ENCODE results near the gene PRSS22. TPM values are rescaled to one million over a fixed set of nuclear protein-coding genes. Genes with fewer than 3 reads are reported as not detected.

The PRSS22 gene
- polyA plus RNA-seq, 1 experiment, result 0.11 TPM

DNA sequence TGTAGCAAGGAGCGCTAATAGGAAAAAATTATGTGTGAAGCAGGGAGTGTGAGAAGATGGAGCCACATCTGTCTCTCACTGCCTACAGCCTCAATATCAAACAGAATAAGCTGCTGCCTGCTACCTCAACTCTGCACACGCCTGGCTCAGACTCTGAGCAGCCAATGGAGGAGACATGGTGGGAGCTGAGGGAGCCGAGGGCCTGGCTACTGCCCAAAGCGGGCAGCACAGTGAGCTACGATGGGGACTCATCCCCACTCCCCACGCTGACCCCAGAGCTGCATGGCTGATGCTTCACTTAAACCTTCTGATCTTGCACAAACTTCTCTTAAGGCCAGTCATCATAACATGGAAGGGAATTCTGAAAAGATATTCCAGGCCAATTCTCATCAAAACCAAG lies 14.0 kb upstream of the PRSS22 start:
- TF ChIP-seq, protein P1, sequence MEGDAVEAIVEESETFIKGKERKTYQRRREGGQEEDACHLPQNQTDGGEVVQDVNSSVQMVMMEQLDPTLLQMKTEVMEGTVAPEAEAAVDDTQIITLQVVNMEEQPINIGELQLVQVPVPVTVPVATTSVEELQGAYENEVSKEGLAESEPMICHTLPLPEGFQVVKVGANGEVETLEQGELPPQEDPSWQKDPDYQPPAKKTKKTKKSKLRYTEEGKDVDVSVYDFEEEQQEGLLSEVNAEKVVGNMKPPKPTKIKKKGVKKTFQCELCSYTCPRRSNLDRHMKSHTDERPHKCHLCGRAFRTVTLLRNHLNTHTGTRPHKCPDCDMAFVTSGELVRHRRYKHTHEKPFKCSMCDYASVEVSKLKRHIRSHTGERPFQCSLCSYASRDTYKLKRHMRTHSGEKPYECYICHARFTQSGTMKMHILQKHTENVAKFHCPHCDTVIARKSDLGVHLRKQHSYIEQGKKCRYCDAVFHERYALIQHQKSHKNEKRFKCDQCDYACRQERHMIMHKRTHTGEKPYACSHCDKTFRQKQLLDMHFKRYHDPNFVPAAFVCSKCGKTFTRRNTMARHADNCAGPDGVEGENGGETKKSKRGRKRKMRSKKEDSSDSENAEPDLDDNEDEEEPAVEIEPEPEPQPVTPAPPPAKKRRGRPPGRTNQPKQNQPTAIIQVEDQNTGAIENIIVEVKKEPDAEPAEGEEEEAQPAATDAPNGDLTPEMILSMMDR (IDR thresholded peaks at IDR 0.05; ENCODE audit: low read depth, low read length), result no peak
- ChIA-PET CTCF (interaction anchor here (1.1 to 4.2 kb wide), 3 partner anchors 33 to 55 kb away, joined by 3 to 35 read pairs (median 15); no protein-coding TSS in a partner anchor), POLR2A (interaction anchor here (0.7 to 1.2 kb wide), 2 partner anchors 34 to 46 kb away, joined by 3 read pairs; no protein-coding TSS in a partner anchor)
- DNase-seq (ENCODE audit: low read depth, low spot score), result no peak
- Histone ChIP-seq H3K27ac (ENCODE audit: low read depth, low read length) (no peak overlapping the region), H3K27me3 (ENCODE audit: control insufficient read depth, insufficient read depth, low read length) (no peaks in the 10 kb centered on the region), H3K4me3 (ENCODE audit: low read depth, low read length) (no peak overlapping the region), H3K9me3 (ENCODE audit: control insufficient read depth, insufficient read depth, low read length) (no peaks in the 10 kb centered on the region)

GRCh38 chr16:2867987-2868789 lies 10.2 kb upstream of the PRSS22 start:
- no peaks in the 10 kb centered on the region for H3K9me3 ChIP-seq (ENCODE audit: control insufficient read depth, insufficient read depth, low read length)
- TF ChIP-seq, protein P1 (IDR thresholded peaks at IDR 0.05; ENCODE audit: low read depth, low read length), result peak; percentile 94
- no peaks in the 10 kb centered on the region for H3K27me3 ChIP-seq (ENCODE audit: control insufficient read depth, insufficient read depth, low read length)
- peak overlapping the region; percentile 89 for H3K27ac ChIP-seq (ENCODE audit: low read depth, low read length)
- POLR2A ChIA-PET, result interaction anchor here (0.6 to 1.9 kb wide), 8 partner anchors 12 to 186 kb away, joined by 3 to 23 read pairs (median 4); partner anchors contain the start of genes FLYWCH2, KCTD5 and SRRM2
- CTCF ChIA-PET, result interaction anchor here (0.6 to 2.7 kb wide), 32 partner anchors 8 to 115 kb away, joined by 3 to 75 read pairs (median 4); partner anchors contain the start of genes FLYWCH1 and FLYWCH2
- peak; percentile 84 for DNase-seq (ENCODE audit: low read depth, low spot score)
- peak overlapping the region; percentile 66 for H3K4me3 ChIP-seq (ENCODE audit: low read depth, low read length)

GRCh38 chr16:2867661-2867986 lies 9.7 kb upstream of the PRSS22 start:
- DNase-seq (ENCODE audit: low read depth, low spot score), result no peak
- Histone ChIP-seq H3K4me3 (ENCODE audit: low read depth, low read length) (peak overlapping the region; percentile 66), H3K27ac (ENCODE audit: low read depth, low read length) (peak overlapping the region; percentile 89), H3K9me3 (ENCODE audit: control insufficient read depth, insufficient read depth, low read length) (no peaks in the 10 kb centered on the region), H3K27me3 (ENCODE audit: control insufficient read depth, insufficient read depth, low read length) (no peaks in the 10 kb centered on the region)
- TF ChIP-seq, protein P1 (IDR thresholded peaks at IDR 0.05; ENCODE audit: low read depth, low read length), result no peak
- POLR2A ChIA-PET, result interaction anchor here (0.6 to 1.9 kb wide), 6 partner anchors 15 to 185 kb away, joined by 3 to 23 read pairs (median 4); partner anchors contain the start of genes FLYWCH2 and KCTD5
- CTCF ChIA-PET, result interaction anchor here (0.8 to 2.7 kb wide), 23 partner anchors 9 to 114 kb away, joined by 3 to 75 read pairs (median 4); partner anchors contain the start of genes FLYWCH1 and FLYWCH2

DNA sequence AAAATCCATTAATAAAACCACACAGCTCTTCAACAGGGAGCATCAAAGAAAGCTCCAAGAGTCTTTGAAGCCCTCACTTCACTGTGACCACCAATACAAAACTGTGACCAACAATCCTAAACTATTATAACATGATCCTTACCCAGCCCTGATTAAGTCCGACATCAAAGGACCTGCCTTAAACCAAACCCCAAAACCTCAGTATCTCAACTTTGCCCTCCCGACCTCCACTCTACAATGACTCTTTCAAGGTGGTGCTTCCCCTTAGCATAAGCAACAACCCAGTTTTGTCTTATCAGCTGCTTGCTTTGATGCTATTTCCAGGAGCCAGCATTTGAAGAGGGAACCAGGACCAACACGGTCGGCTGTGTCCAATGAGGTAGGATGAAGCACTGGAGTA lies 8.5 kb upstream of the PRSS22 start:
- CTCF ChIA-PET, result interaction anchor here (0.9 to 2.7 kb wide), 4 partner anchors 8 to 88 kb away, joined by 3 to 9 read pairs (median 6); no protein-coding TSS in a partner anchor
- Histone ChIP-seq H3K27ac (ENCODE audit: low read depth, low read length) (no peak overlapping the region), H3K27me3 (ENCODE audit: control insufficient read depth, insufficient read depth, low read length) (no peaks in the 10 kb centered on the region), H3K4me3 (ENCODE audit: low read depth, low read length) (no peak overlapping the region), H3K9me3 (ENCODE audit: control insufficient read depth, insufficient read depth, low read length) (no peaks in the 10 kb centered on the region)
- TF ChIP-seq, protein P1 (IDR thresholded peaks at IDR 0.05; ENCODE audit: low read depth, low read length), result no peak
- no peak for DNase-seq (ENCODE audit: low read depth, low spot score)
- POLR2A ChIA-PET, result no interaction called here

- no peaks in the 10 kb centered on the region for H3K27me3 ChIP-seq (ENCODE audit: control insufficient read depth, insufficient read depth, low read length)
- H3K9me3 ChIP-seq (ENCODE audit: control insufficient read depth, insufficient read depth, low read length), result peaks cover 5% of the 10 kb centered on the region
Observed at GRCh38 chr16:2865651-2866050, 7.7 kb upstream of the PRSS22 start.

More at GRCh38 chr16:2865651-2866050, 7.7 kb upstream of the PRSS22 start:
- no peak overlapping the region for H3K4me3 ChIP-seq (ENCODE audit: low read depth, low read length)
- no peak for DNase-seq (ENCODE audit: low read depth, low spot score)
- CTCF ChIA-PET, result interaction anchor here (1.1 kb wide), 1 partner anchor 9 kb away, joined by 9 read pairs; no protein-coding TSS in a partner anchor
- POLR2A ChIA-PET, result no interaction called here
- TF ChIP-seq, protein P1 (IDR thresholded peaks at IDR 0.05; ENCODE audit: low read depth, low read length), result no peak
- H3K27ac ChIP-seq (ENCODE audit: low read depth, low read length), result no peak overlapping the region
